ENCODE measurements around the gene ATP10D. TPM values are rescaled to one million over a fixed set of nuclear protein-coding genes. Genes with fewer than 3 reads are reported as not detected.

ATP10D gene
- total RNA-seq, 1 experiment from 2014 or later = 5.1 TPM

DNA sequence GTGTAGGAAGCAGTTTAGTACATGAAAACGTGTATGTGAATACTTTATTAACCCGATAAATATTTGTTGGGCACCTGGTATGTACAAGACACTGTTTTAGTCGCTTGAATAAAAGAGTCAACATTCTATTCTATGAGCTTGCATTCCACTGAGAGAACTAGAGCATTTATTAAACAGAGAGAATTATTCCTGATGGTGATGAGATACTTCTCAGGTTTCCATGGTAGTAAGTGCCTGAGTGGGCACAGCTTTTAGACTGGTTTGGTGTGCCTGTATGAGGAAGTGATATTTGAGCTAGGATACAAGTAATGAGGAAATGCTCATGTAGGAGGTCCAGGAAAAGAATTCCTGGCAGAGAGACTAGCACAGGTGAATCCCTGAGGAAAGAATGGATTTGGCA lies 94.2 kb downstream of the ATP10D start:
- H3K79me2 ChIP-seq (ENCODE audit: insufficient read depth, low read length) = no peaks in the 10 kb centered on the region
- H3K4me3 ChIP-seq (replicated peaks in 1 of 2; ENCODE audit: low read depth in 1 of 2, low read length in 2 of 2) = no peak overlapping the region
- no peak overlapping the region for H3K27ac ChIP-seq (ENCODE audit: low read depth, low read length)
- no peaks in the 10 kb centered on the region for H3K4me1 ChIP-seq (ENCODE audit: control insufficient read depth in 1 of 2, insufficient read depth in 2 of 2, low read length in 2 of 2)
- ChIA-PET POLR2A (no interaction called here), CTCF (no interaction called here), RAD21 (ENCODE audit: low non-redundant PET in 1 of 2, low total read pairs in 2 of 2, uncharacterized antibody in 2 of 2, unreplicated experiment in 2 of 2) (no interaction called here)
- no peak overlapping the region for H3K9ac ChIP-seq (ENCODE audit: low read length)
- ATAC-seq (no peak), DNase-seq (ENCODE audit: low read depth, low spot score) (no peak)
- no peaks in the 10 kb centered on the region for H4K20me1 ChIP-seq (ENCODE audit: insufficient read depth)
- no TSS peak for BruUV-seq (replicated peaks)
- H2AFZ ChIP-seq (ENCODE audit: low read depth, low read length, poor library complexity, severe bottlenecking) = no peak overlapping the region
- H3K4me2 ChIP-seq (ENCODE audit: low read length) = no peak overlapping the region
- no peaks in the 10 kb centered on the region for H3K9me3 ChIP-seq (ENCODE audit: control insufficient read depth in 1 of 2, insufficient read depth in 1 of 2, low read depth in 1 of 2, low read length in 2 of 2)
- intact Hi-C loops (cut with micrococcal nuclease) = no loop called here
- no peaks in the 10 kb centered on the region for H3K9me2 ChIP-seq (ENCODE audit: insufficient read depth)
- no peaks in the 10 kb centered on the region for H3K36me3 ChIP-seq (ENCODE audit: control insufficient read depth in 1 of 2, insufficient read depth in 2 of 2, low read length in 2 of 2)
- no peaks in the 10 kb centered on the region for H3K27me3 ChIP-seq (ENCODE audit: insufficient read depth, low read length)
- TF ChIP-seq SP1 (IDR thresholded peaks at IDR 0.05; ENCODE audit: low read depth) (no peak), CEBPB (IDR thresholded peaks at IDR 0.05; ENCODE audit: low read depth) (no peak), ZFX (IDR thresholded peaks at IDR 0.05) (no peak), JUND (IDR thresholded peaks at IDR 0.05) (no peak), SIN3A (IDR thresholded peaks at IDR 0.05; ENCODE audit: low read depth) (no peak), ZNF274 (IDR thresholded peaks at IDR 0.05; ENCODE audit: low read depth, low read length) (no peak), ELF1 (IDR thresholded peaks at IDR 0.05; ENCODE audit: borderline replicate concordance, low read depth) (no peak), EZH2 (IDR thresholded peaks at IDR 0.05) (no peak), YY1 (IDR thresholded peaks at IDR 0.05; ENCODE audit: extremely low read depth, insufficient replicate concordance, low read depth, low read length) (no peak), POLR2A (IDR thresholded peaks at IDR 0.05; ENCODE audit: borderline replicate concordance, extremely low read depth, insufficient read depth, insufficient read length) (no peak), POLR2AphosphoS5 (IDR thresholded peaks at IDR 0.05; ENCODE audit: low read depth, low read length) (no peak), EZH2phosphoT487 (IDR thresholded peaks at IDR 0.05; ENCODE audit: borderline replicate concordance) (no peak), SRF (IDR thresholded peaks at IDR 0.05; ENCODE audit: low read depth) (no peak), RAD21 (IDR thresholded peaks at IDR 0.05; ENCODE audit: low read depth) (no peak)
- TF ChIP-seq, protein P1, sequence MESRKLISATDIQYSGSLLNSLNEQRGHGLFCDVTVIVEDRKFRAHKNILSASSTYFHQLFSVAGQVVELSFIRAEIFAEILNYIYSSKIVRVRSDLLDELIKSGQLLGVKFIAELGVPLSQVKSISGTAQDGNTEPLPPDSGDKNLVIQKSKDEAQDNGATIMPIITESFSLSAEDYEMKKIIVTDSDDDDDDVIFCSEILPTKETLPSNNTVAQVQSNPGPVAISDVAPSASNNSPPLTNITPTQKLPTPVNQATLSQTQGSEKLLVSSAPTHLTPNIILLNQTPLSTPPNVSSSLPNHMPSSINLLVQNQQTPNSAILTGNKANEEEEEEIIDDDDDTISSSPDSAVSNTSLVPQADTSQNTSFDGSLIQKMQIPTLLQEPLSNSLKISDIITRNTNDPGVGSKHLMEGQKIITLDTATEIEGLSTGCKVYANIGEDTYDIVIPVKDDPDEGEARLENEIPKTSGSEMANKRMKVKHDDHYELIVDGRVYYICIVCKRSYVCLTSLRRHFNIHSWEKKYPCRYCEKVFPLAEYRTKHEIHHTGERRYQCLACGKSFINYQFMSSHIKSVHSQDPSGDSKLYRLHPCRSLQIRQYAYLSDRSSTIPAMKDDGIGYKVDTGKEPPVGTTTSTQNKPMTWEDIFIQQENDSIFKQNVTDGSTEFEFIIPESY (IDR thresholded peaks at IDR 0.05; ENCODE audit: extremely low read depth, insufficient replicate concordance, low read length) = no peak
- TF ChIP-seq, protein P2, sequence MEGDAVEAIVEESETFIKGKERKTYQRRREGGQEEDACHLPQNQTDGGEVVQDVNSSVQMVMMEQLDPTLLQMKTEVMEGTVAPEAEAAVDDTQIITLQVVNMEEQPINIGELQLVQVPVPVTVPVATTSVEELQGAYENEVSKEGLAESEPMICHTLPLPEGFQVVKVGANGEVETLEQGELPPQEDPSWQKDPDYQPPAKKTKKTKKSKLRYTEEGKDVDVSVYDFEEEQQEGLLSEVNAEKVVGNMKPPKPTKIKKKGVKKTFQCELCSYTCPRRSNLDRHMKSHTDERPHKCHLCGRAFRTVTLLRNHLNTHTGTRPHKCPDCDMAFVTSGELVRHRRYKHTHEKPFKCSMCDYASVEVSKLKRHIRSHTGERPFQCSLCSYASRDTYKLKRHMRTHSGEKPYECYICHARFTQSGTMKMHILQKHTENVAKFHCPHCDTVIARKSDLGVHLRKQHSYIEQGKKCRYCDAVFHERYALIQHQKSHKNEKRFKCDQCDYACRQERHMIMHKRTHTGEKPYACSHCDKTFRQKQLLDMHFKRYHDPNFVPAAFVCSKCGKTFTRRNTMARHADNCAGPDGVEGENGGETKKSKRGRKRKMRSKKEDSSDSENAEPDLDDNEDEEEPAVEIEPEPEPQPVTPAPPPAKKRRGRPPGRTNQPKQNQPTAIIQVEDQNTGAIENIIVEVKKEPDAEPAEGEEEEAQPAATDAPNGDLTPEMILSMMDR (IDR thresholded peaks at IDR 0.05 in 2 of 3, conservative IDR thresholded peaks at IDR 0.05 in 1 of 3; ENCODE audit: borderline replicate concordance in 1 of 3, insufficient read depth in 1 of 3, low read depth in 2 of 3, low read length in 2 of 3) = no peak
- TF ChIP-seq, protein P3, sequence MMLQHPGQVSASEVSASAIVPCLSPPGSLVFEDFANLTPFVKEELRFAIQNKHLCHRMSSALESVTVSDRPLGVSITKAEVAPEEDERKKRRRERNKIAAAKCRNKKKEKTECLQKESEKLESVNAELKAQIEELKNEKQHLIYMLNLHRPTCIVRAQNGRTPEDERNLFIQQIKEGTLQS (IDR thresholded peaks at IDR 0.05) = no peak

All from HCT116 (cell line).